Lung (tissue), 12 donors: ENCODE data around the gene C1orf116. TPM values are rescaled to one million over a fixed set of nuclear protein-coding genes. Genes with fewer than 3 reads are reported as not detected.
"Not testable (repeated sequence)": the region's sequence is repeated elsewhere in the genome, so short reads cannot be mapped to it uniquely, and the experiment has no call there.

Experiments
- ATAC-seq: fragments of 200-7000 bp; cut with Tn5 transposase; one replicate; pipeline ENCODE4 v1.9.1; 2020; ENCODE audit warnings: moderate number of reproducible peaks; ENCODE audit not compliant: insufficient read depth, low FRiP score
- DNase-seq, 3 donors: peaks; one replicate each; pipeline ENCODE4 v3.0.0-alpha.2; 2013 to 2017
- H3K27ac ChIP-seq, 2 donors: one replicate each; pipeline ENCODE4 v1.5.1; 2013; ENCODE audit warnings: mild to moderate bottlenecking in 2 of 2, moderate library complexity in 2 of 2, control low read depth in 1 of 2, inconsistent platforms in 1 of 2, low read depth in 1 of 2, low read length in 1 of 2
- H3K27me3 ChIP-seq, 3 donors: one replicate each; pipeline ENCODE4 v1.5.1; 2013; ENCODE audit warnings: low read length in 2 of 3; ENCODE audit not compliant: control insufficient read depth in 3 of 3, insufficient read depth in 3 of 3
- H3K36me3 ChIP-seq, 4 donors: one replicate each; pipeline ENCODE4 v1.5.1; 2013; ENCODE audit warnings: low read length in 4 of 4, mild to moderate bottlenecking in 1 of 4, moderate library complexity in 1 of 4; ENCODE audit not compliant: control insufficient read depth in 4 of 4, insufficient read depth in 4 of 4
- H3K4me1 ChIP-seq, 5 donors: one replicate each; pipeline ENCODE4 v1.5.1; 2013; ENCODE audit warnings: low read length in 5 of 5, mild to moderate bottlenecking in 2 of 5, moderate library complexity in 1 of 5; ENCODE audit not compliant: control insufficient read depth in 5 of 5, insufficient read depth in 5 of 5
- H3K4me3 ChIP-seq: one replicate; pipeline ENCODE4 v1.5.1; 2013; ENCODE audit warnings: mild to moderate bottlenecking, control low read depth, moderate library complexity
- H3K9ac ChIP-seq, 2 donors: one replicate each; pipeline ENCODE4 v1.5.1; 2013; ENCODE audit warnings: low read length in 2 of 2, control low read depth in 1 of 2; ENCODE audit not compliant: insufficient read depth in 1 of 2
- H3K9me3 ChIP-seq, 4 donors: one replicate each; pipeline ENCODE4 v1.5.1; 2013; ENCODE audit warnings: low read length in 3 of 4, mild to moderate bottlenecking in 1 of 4, moderate library complexity in 1 of 4; ENCODE audit not compliant: control insufficient read depth in 4 of 4, insufficient read depth in 3 of 4
- CTCF ChIP-seq: IDR thresholded peaks from 2 replicates; pipeline ENCODE4 v1.5.1; 2012; ENCODE audit warnings: mild to moderate bottlenecking; ENCODE audit errors: control extremely low read depth, extremely low read depth
- WGBS, 2 donors: extraction: QIAGEN DNeasy Blood & Tissue Kit; methylation state at CpG; one replicate each; pipeline ENCODE4 v1.1.7; 2013; 5-methylcytosine and 5-hydroxymethylcytosine counted together
- polyA plus RNA-seq, 2 donors: library from polyadenylated mRNA; stranded (reverse); fragments of 200-250 nt; gene quantifications; one replicate each; pipeline ENCODE4 v1.2.1, GENCODE V29; 2013
- total RNA-seq, 2 donors: library from RNA; depleted of rRNA in 1 of 2; stranded (reverse); fragments of >200 nt in 1 of 2; gene quantifications; one replicate each; pipeline ENCODE4 v1.2.1, GENCODE V29; 2014 to 2021
- donor health status: control.
- donor health status: control.
- donor health status: Bipolar disorder and iron deficiency.
- donor health status: healthy.
- donor health status: DM: yes; HTN: yes; CAD: no.

The C1orf116 gene
- total and polyA plus RNA-seq, 4 donors, result 27.7 to 130 (median 91.6) TPM

- Histone ChIP-seq H3K27ac (no peak overlapping the region), H3K36me3 (peaks cover 3 to 22% (median 14%) of the 10 kb centered on the region in 4 donors), H3K9ac (no peak overlapping the region), H3K9me3 (no peaks in the 10 kb centered on the region), H3K4me1 (peaks cover 0 to 31% (median 8%) of the 10 kb centered on the region in 5 donors), H3K4me3 (no peak overlapping the region), H3K27me3 (no peaks in the 10 kb centered on the region)
- no peak for ATAC-seq
- DNase-seq, result no peak
- no peak for TF ChIP-seq CTCF
- WGBS, 2 donors, result 83 to 93% methylated on average over 4 of the region's 4 CpGs
Measured at GRCh38 chr1:207049054-207049453, 16.5 kb upstream of the C1orf116 start.

GRCh38 chr1:207048041-207048440 is 15.5 kb upstream of the C1orf116 start:
- H3K27me3 ChIP-seq, result no peaks in the 10 kb centered on the region
- peaks cover 3 to 22% (median 14%) of the 10 kb centered on the region in 4 donors for H3K36me3 ChIP-seq
- H3K9me3 ChIP-seq, result no peaks in the 10 kb centered on the region
- H3K4me1 ChIP-seq, result peaks cover 0 to 36% (median 8%) of the 10 kb centered on the region in 5 donors
- DNase-seq (no peak), ATAC-seq (no peak)
- no peak overlapping the region for H3K9ac ChIP-seq
- H3K27ac ChIP-seq, result no peak overlapping the region
- no peak overlapping the region for H3K4me3 ChIP-seq
- no peak for TF ChIP-seq CTCF
- WGBS, 2 donors, result 74 to 80% methylated on average over 6 of the region's 6 CpGs

GRCh38 chr1:207047505-207047904 is 14.9 kb upstream of the C1orf116 start:
- peaks cover 3 to 22% (median 14%) of the 10 kb centered on the region in 4 donors for H3K36me3 ChIP-seq
- H3K9ac ChIP-seq, result no peak overlapping the region
- H3K27ac ChIP-seq, result no peak overlapping the region
- H3K27me3 ChIP-seq, result no peaks in the 10 kb centered on the region
- ATAC-seq, result no peak
- DNase-seq, result no peak
- H3K4me3 ChIP-seq, result no peak overlapping the region
- peaks cover 0 to 36% (median 8%) of the 10 kb centered on the region in 5 donors for H3K4me1 ChIP-seq
- no peaks in the 10 kb centered on the region for H3K9me3 ChIP-seq
- no peak for TF ChIP-seq CTCF
- 90 to 97% methylated on average over 1 of the region's 1 CpG for WGBS, 2 donors

GRCh38 chr1:207045453-207045852 is 12.9 kb upstream of the C1orf116 start:
- no peak for ATAC-seq
- Histone ChIP-seq H3K36me3 (peaks cover 3 to 19% (median 14%) of the 10 kb centered on the region in 4 donors), H3K9ac (no peak overlapping the region), H3K9me3 (no peaks in the 10 kb centered on the region), H3K4me1 (peaks cover 0 to 31% (median 4%) of the 10 kb centered on the region in 5 donors), H3K4me3 (no peak overlapping the region), H3K27ac (no peak overlapping the region), H3K27me3 (no peaks in the 10 kb centered on the region)
- no peak for TF ChIP-seq CTCF
- WGBS, 2 donors, result 60 to 70% methylated on average over 2 of the region's 2 CpGs
- DNase-seq, result no peak

- not testable (repeated sequence) for H3K9me3 ChIP-seq, H3K9ac ChIP-seq, H3K27me3 ChIP-seq, H3K36me3 ChIP-seq, H3K4me3 ChIP-seq, H3K27ac ChIP-seq, ATAC-seq, DNase-seq
- 94 to 98% methylated on average over 2 of the region's 2 CpGs for whole genome bisulfite sequencing, 2 donors
- H3K4me1 ChIP-seq, result peaks cover 0 to 15% (median 5%) of the 10 kb centered on the region in 5 donors
Measured at GRCh38 chr1:207041397-207041796, 8.8 kb upstream of the C1orf116 start.
